Astrocyte (in vitro differentiated cells and primary cell): ENCODE results near the gene METTL25B. TPM values are rescaled to one million over a fixed set of nuclear protein-coding genes. Genes with fewer than 3 reads are reported as not detected.
A peak's percentile ranks its signal among the peaks of the same experiment; 100 is the strongest.

Experiments
- DNase-seq: peaks from one replicate; pipeline ENCODE4 v3.0.0-alpha.2; 2010; ENCODE audit warnings: low read depth
- FAIRE-seq: peaks from 2 replicates; lab custom pipeline; 2011; peaks lifted over from hg19 to GRCh38; lab: Jason Lieb, UNC
- H2AFZ ChIP-seq: 2 replicates; pipeline ENCODE4 v1.6.0; 2012; ENCODE audit warnings: low read depth, low read length, inconsistent platforms
- H3K27ac ChIP-seq: 2 replicates; pipeline ENCODE4 v1.5.1; 2011; ENCODE audit warnings: low read depth, low read length, inconsistent platforms
- H3K27me3 ChIP-seq: 2 replicates; pipeline ENCODE4 v1.6.0; 2011; ENCODE audit warnings: low read length, inconsistent platforms; ENCODE audit not compliant: insufficient read depth
- H3K36me3 ChIP-seq: 2 replicates; pipeline ENCODE4 v1.5.1; 2011; ENCODE audit warnings: low read length, inconsistent platforms; ENCODE audit not compliant: insufficient read depth
- H3K4me1 ChIP-seq: 2 replicates; pipeline ENCODE4 v1.5.1; 2011; ENCODE audit warnings: low read length, inconsistent platforms; ENCODE audit not compliant: insufficient read depth
- H3K4me2 ChIP-seq: 2 replicates; pipeline ENCODE4 v1.6.0; 2012; ENCODE audit warnings: low read length, inconsistent platforms
- H3K4me3 ChIP-seq: 2 replicates; pipeline ENCODE4 v1.5.1; 2011; ENCODE audit warnings: low read depth, mild to moderate bottlenecking, low read length, inconsistent platforms; ENCODE audit not compliant: insufficient read depth
- H3K79me2 ChIP-seq: 2 replicates; pipeline ENCODE4 v1.6.0; 2012; ENCODE audit warnings: mild to moderate bottlenecking, low read length, inconsistent platforms; ENCODE audit not compliant: insufficient read depth
- H3K9ac ChIP-seq: 2 replicates; pipeline ENCODE4 v1.6.0; 2012; ENCODE audit warnings: mild to moderate bottlenecking, low read length, inconsistent platforms
- H3K9me3 ChIP-seq: 2 replicates; pipeline ENCODE4 v1.5.1; 2012; ENCODE audit warnings: low read depth, mild to moderate bottlenecking, low read length, inconsistent platforms; ENCODE audit not compliant: insufficient read depth
- H4K20me1 ChIP-seq: 2 replicates; pipeline ENCODE4 v1.6.0; 2012; ENCODE audit warnings: low read length, inconsistent platforms; ENCODE audit not compliant: insufficient read depth
- H3K27ac Mint-ChIP-seq: one replicate; pipeline ENCODE4 v1.8.0; 2021; ENCODE audit warnings: mild to moderate bottlenecking, mixed read lengths; ENCODE audit not compliant: unreplicated experiment
- H3K27me3 Mint-ChIP-seq: one replicate; pipeline ENCODE4 v1.8.0; 2021; ENCODE audit warnings: low read depth, mixed read lengths; ENCODE audit not compliant: unreplicated experiment
- H3K36me3 Mint-ChIP-seq: one replicate; pipeline ENCODE4 v1.8.0; 2021; ENCODE audit warnings: low read depth, mixed read lengths; ENCODE audit not compliant: unreplicated experiment
- H3K4me1 Mint-ChIP-seq: one replicate; pipeline ENCODE4 v1.8.0; 2021; ENCODE audit warnings: low read depth, mixed read lengths; ENCODE audit not compliant: unreplicated experiment
- H3K4me3 Mint-ChIP-seq: one replicate; pipeline ENCODE4 v1.8.0; 2021; ENCODE audit warnings: mild to moderate bottlenecking, moderate library complexity, mixed read lengths; ENCODE audit not compliant: unreplicated experiment
- H3K9me3 Mint-ChIP-seq: one replicate; pipeline ENCODE4 v1.8.0; 2021; ENCODE audit warnings: mild to moderate bottlenecking, mixed read lengths; ENCODE audit not compliant: unreplicated experiment
- EZH2 ChIP-seq: IDR thresholded peaks from 2 replicates; pipeline ENCODE4 v1.6.1; 2012; ENCODE audit warnings: mild to moderate bottlenecking, low read length, inconsistent platforms; ENCODE audit not compliant: insufficient read depth
- total RNA-seq: library from RNA; stranded (reverse); gene quantifications from 2 replicates; pipeline ENCODE4 v1.2.1, GENCODE V29; 2021
- TF ChIP-seq, protein P1 (sequence below): IDR thresholded peaks from 2 replicates; pipeline ENCODE4 v1.5.1; 2011; ENCODE audit warnings: low read depth, mild to moderate bottlenecking, inconsistent platforms, low read length, moderate library complexity; ENCODE audit not compliant: insufficient read depth

METTL25B gene
- total RNA-seq, 1 donor from 2014 or later = 9.9 TPM

DNA sequence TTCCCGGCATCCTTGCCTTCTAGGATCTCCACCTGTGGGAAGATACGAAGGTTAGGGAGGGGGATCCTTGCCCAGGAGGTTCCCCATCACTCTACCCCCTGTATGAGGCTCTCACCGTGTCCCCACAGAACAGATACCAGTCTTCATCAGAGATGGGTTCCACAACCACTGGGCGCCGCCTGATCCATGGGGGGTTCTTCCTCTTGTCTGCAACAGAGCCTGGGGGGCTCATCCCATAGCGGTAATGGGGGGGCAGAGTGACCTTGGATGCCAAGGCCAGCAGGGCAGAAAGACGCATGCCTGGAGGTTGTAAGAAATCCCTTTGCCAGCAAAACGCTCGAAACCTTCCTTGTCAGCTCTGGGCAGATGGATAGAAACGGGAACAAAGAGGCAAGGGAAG is 10.1 kb downstream of the METTL25B start:
- DNase-seq (no peak), FAIRE-seq (no peak)
- Mint-ChIP-seq H3K4me3 (no peak overlapping the region), H3K27me3 (no peaks in the 10 kb centered on the region), H3K27ac (no peak overlapping the region), H3K4me1 (peaks cover 7% of the 10 kb centered on the region), H3K36me3 (peaks cover 16% of the 10 kb centered on the region), H3K9me3 (no peaks in the 10 kb centered on the region)
- Histone ChIP-seq H3K79me2 (peaks cover 19% of the 10 kb centered on the region), H3K4me1 (peaks cover 6% of the 10 kb centered on the region), H3K9ac (no peak overlapping the region), H3K9me3 (no peaks in the 10 kb centered on the region), H2AFZ (no peak overlapping the region), H3K27ac (no peak overlapping the region), H4K20me1 (no peaks in the 10 kb centered on the region), H3K4me3 (no peak overlapping the region), H3K36me3 (peaks cover 18% of the 10 kb centered on the region), H3K4me2 (no peak overlapping the region), H3K27me3 (no peaks in the 10 kb centered on the region)
- TF ChIP-seq, protein P1, sequence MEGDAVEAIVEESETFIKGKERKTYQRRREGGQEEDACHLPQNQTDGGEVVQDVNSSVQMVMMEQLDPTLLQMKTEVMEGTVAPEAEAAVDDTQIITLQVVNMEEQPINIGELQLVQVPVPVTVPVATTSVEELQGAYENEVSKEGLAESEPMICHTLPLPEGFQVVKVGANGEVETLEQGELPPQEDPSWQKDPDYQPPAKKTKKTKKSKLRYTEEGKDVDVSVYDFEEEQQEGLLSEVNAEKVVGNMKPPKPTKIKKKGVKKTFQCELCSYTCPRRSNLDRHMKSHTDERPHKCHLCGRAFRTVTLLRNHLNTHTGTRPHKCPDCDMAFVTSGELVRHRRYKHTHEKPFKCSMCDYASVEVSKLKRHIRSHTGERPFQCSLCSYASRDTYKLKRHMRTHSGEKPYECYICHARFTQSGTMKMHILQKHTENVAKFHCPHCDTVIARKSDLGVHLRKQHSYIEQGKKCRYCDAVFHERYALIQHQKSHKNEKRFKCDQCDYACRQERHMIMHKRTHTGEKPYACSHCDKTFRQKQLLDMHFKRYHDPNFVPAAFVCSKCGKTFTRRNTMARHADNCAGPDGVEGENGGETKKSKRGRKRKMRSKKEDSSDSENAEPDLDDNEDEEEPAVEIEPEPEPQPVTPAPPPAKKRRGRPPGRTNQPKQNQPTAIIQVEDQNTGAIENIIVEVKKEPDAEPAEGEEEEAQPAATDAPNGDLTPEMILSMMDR = no peak
- TF ChIP-seq EZH2 = no peak

DNA sequence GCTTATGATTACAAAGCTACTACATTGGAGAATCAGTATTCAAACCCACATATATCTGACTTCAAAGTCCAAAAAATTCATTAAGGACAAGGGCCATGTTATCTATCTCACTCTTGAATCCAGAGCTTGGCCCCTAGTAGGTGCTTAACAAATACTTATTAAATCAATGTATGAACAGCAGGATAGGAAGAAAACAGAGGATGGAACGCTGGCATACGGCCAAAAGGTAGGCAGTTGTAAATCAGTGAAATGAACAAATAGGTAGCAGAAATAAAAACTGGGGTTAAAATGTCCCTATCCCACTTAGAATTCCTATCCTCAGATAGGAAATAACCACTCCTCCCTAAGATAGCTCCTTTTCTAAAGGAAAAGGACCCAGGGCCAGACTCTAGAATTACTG is 10.6 kb downstream of the METTL25B start:
- Mint-ChIP-seq H3K36me3 (peaks cover 16% of the 10 kb centered on the region), H3K27me3 (no peaks in the 10 kb centered on the region), H3K4me3 (no peak overlapping the region), H3K9me3 (no peaks in the 10 kb centered on the region), H3K4me1 (peaks cover 7% of the 10 kb centered on the region), H3K27ac (no peak overlapping the region)
- Histone ChIP-seq H3K27me3 (no peaks in the 10 kb centered on the region), H3K27ac (no peak overlapping the region), H3K9ac (no peak overlapping the region), H3K79me2 (peaks cover 22% of the 10 kb centered on the region), H3K4me1 (peaks cover 6% of the 10 kb centered on the region), H3K4me3 (no peak overlapping the region), H3K9me3 (no peaks in the 10 kb centered on the region), H3K36me3 (peaks cover 18% of the 10 kb centered on the region), H4K20me1 (no peaks in the 10 kb centered on the region), H3K4me2 (no peak overlapping the region), H2AFZ (no peak overlapping the region)
- TF ChIP-seq, protein P1 = no peak
- TF ChIP-seq EZH2 = no peak
- no peak for FAIRE-seq
- no peak for DNase-seq

DNA sequence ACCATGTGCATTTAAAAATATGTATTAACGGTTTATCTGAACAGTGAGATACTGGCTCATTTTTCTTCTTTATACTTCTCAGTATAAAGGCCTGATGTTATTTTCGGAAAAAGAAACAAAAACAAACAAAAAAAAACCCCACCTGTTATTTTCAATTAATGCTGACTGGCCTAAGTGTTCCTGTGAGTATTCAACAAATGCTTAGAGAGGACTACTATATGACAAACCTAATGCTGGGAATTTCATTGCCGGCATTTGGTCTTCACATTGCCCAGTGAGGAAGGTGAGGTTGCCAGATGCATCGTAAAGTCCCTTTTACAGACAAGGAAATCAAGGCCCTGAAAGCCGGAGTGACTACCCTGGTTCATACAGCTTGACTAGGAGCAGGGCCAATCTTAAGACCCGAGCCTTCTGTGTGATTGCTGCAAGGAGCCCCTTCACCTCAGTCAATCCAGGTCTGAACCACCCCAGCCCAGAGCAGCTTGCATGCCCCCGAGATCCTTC is 12.0 kb downstream of the METTL25B start:
- Histone ChIP-seq H2AFZ (peak overlapping the region; percentile 65), H3K79me2 (peaks cover 34% of the 10 kb centered on the region)

More for the DNA sequence above, 12.0 kb downstream of the METTL25B start:
- peaks cover 6% of the 10 kb centered on the region for H3K4me1 ChIP-seq
- peak overlapping the region; percentile 88 for H3K4me3 ChIP-seq
- peak overlapping the region; percentile 96 for H3K4me2 ChIP-seq
- H3K4me1 Mint-ChIP-seq = peaks cover 10% of the 10 kb centered on the region
- no peaks in the 10 kb centered on the region for H3K27me3 ChIP-seq
- no peaks in the 10 kb centered on the region for H3K9me3 ChIP-seq
- FAIRE-seq (no peak), DNase-seq (no peak)
- peak overlapping the region; percentile 87 for H3K9ac ChIP-seq
- H3K27me3 Mint-ChIP-seq = no peaks in the 10 kb centered on the region
- H4K20me1 ChIP-seq = no peaks in the 10 kb centered on the region
- H3K4me3 Mint-ChIP-seq = peak overlapping the region; percentile 97
- peaks cover 22% of the 10 kb centered on the region for H3K36me3 ChIP-seq
- H3K27ac ChIP-seq = peak overlapping the region; percentile 44
- TF ChIP-seq EZH2 = no peak
- peak overlapping the region; percentile 91 for H3K27ac Mint-ChIP-seq
- H3K36me3 Mint-ChIP-seq = peaks cover 18% of the 10 kb centered on the region
- H3K9me3 Mint-ChIP-seq = no peaks in the 10 kb centered on the region
